ENCODE results near the gene CD58.

The CD58 gene

DNA sequence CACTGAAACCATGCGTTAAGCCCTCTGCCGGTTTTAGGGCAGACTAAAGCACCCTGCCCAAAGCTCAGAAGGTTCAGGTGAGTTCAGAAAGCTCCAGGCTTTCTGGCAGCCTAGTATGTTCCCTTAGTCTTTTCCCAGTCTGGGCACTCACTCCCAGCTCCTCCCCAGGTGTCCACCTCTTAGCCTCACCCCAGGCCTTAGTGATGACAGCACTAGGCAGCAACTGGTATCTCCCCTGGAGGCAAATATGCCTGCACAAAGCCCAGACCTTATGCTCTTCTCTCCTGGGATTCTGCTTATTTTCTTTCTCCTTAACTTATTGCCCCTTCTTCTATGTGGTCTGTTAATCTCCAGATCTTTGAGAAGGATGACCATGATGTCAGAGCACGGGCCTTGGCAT, 80.2 kb downstream of the CD58 start:
- DNase-seq = peak; percentile 56

DNA sequence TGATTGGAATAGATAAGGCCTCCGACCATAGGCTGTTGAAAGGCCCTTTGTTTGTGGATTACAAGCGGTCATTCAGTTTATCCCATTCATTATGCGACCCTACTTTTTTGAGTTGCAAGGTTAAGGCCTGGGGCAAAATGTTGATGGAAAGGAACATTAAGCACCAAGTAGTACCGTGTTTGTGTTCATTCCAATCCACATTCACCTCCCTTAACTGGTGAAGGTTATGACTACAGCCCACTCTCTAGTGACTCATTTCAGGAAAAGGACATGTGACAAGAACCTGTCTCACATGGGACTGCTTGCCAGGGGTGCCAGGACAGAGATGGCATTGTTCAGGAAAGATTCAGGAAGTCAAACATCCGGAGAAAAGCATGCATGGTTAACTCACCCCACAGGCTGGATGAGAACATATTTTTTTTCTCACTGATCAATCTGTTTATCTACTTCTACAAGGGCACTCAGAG, 81.6 kb downstream of the CD58 start:
- DNase-seq = peak; percentile 94

DNA sequence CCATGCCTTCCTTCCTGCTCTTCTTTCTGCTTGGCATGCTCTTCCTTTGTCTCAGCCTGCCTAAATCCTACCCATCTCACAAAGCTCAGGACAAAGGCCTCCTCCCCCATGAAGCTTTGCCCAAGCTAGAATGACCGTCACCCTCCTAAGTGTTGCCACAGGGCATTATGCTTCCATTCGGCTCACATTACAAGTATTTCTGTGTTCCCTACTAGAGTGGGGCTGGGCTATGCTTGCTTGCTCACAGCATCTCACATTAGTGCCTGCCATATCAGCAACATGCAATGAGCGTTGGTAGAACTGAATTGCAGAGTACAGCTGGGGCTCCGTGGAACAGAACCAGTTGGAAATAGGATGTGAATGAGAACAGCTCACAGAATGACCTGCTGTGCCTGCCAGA, 82.8 kb downstream of the CD58 start:
- DNase-seq = no peak

DNA sequence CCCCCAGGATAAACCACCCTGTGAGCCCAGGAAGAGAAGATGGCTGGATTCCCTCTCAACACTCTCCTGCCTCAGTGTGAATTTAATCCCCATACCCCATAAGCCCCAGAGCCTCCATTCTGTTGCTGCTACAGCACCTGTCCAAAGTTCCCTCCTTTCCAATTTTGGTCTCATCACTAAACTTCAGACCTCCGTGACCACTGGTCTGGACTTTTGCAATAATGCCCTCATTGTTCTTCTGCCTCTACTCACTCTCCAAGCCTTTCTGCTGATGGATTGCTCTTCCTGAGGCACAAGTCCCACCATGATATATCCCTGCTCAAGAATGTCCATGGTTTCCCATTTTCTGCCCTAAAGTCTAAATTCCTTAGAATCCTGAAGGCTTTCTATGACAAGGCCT, 83.2 kb downstream of the CD58 start:
- no peak for DNase-seq

DNA sequence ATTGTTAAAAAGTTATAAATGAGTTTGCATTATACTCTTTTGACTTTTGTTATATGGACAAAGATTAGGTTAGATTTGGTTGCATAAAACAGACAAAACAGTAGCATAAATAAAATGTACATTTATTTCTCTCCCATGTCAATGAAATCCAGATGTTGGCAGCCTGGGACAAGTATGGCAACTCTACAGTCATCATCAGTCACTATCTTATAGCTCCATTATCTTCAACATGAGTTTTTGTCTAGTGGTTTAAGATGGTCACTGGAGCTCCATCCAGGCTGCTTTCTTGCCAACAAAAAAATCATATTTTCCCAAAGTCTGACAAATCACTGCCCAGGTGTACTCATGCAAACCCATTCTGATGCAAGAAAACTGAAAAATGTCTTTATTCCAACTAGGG, 83.8 kb downstream of the CD58 start:
- DNase-seq = no peak

DNA sequence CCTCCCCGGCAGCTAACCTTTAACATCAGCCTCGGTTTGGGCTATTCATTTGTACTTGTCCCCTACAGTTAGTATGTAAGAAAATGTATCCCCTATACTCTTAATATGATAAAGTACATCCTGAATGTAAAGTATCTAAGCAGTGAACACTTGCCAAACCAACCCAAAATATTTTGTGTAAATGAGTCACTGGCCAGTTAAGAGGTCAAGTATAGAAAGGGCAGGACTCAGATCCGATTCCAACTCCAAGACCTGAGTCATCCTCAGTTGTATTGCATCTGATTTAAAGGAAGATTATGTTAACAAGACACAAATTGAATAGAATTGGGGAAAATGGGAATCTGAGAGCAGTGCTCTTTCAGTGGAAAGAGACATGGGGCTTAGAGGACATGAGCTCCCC, 84.4 kb downstream of the CD58 start:
- DNase-seq = no peak

DNA sequence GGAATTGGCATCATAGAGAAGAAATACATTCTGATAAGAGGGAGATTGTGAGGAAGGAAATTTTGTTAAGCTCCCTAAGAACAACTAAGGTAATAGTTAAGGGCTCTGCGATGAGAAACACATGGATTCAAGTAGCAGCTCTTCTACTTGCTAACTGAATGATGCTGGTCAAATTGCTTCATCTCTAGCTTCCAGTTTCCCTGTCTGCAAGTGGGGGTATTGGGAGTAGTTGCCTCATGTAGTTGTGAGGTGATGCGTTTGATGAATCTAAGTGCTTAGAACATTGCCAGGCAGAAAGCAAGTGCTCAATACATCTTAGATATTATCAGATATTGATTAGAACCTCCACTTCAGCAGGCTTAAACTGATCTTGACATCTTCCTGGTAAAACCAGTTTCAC, 84.8 kb downstream of the CD58 start:
- DNase-seq = no peak

DNA sequence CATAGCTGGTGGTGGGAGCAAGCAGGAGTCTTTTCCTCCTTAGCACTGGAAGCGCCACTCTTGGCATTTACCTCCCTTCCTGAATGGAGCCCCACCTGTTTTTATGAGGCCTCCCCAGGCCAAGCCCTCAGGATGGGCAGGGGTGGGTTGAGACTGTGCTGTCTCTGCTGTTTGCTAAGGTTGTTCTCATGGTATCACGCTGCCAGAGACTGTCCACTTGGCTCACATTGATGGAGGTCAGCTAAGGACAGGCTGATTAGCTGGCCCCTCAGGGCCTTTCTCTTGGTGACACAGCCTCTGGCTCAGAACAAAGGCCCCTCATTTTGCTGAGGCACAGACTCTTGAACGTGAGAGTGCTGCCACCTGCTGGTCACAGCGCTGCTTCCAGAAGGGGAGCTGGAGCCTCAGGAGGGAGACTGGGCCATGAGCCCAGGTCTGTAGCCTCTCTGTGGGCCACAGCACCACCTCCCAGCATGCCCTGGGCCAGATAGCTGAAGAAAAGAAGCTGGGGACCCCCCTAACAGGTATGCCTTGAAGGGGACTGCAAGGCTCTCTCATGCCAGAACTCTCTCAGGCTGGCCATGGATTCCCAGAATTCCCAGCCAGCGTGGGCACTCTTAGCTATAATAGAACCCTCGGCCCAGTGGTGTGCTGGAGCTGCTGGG, 85.6 kb downstream of the CD58 start:
- DNase-seq = peak; percentile 93

DNA sequence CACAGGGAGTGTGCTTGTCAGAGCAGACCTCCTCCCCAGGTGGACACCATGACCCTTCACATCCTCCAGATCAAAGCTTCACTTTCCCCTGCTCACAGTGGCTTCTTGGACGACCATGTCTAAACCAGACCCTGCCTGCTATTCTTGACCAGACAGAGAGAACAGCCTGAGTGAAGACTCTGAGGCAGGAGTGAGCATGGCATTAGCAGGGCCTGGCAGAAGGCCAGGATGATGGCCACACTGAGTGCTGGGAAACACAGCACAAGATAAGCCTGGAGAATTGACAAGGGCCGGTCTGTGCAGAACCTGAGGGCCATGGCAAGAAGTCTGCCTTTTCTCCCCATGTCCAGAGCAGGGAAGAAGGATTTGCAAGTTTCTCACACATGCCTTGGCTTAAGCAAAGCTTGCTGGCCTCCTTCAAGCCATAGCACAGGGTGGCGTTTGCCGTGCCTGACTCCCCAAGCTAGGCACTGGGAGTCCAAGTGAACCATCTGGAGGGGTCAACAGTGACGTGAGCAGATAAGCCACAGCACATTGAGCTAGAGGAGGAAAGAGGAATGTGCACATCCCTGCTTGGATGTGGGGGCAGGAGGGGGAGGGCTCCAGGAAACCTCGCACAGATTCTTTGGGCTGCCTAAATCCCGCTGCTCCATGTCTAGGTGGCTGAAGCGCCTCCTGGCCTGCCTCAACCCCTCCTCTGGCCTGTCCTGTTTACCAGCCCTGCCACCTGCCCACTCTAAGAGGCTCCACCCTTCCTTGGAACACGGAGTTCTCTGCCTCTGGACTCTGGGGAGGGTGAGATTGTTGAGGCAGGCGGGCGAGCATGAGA, 87.1 kb downstream of the CD58 start:
- DNase-seq = no peak

DNA sequence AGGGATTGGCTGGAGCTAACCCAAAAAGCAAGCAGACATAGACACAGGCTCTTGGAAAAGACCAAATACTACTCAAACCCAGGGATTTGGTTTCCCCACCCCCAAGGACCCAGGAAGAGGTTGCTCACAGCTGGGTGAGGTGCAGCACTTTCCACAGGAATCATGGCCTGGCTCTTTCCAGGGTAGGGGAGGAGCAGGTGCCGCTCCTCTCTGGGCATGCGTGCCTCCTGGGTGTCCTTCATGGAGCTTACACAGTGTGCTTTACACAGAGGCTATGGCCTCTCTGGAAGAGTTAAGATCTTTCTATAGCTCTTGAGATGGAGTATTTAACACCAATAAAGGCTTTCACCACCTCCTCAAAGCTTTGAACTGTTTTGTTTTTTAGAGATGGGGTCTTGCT, 88.3 kb downstream of the CD58 start:
- no peak for DNase-seq

DNA sequence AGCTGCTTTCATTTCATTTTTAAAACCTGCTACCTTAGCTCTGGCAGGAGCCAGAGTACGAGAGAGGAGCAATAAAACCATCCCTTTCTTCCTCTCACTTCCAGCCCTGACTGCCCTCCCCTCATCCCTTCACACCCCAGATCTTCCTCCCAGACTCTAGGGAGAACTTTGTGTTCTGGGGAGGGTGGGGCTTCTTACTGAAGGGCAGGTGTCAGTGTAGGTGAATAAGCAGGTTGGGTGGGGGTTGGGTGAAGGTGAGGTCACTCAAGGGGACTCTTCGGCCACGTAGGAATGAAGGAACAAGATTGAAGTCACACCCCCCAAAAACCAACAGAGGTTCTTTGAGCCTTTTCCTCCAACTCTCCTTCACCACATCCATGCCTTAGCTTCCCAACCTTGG, 88.9 kb downstream of the CD58 start:
- DNase-seq = no peak

DNA sequence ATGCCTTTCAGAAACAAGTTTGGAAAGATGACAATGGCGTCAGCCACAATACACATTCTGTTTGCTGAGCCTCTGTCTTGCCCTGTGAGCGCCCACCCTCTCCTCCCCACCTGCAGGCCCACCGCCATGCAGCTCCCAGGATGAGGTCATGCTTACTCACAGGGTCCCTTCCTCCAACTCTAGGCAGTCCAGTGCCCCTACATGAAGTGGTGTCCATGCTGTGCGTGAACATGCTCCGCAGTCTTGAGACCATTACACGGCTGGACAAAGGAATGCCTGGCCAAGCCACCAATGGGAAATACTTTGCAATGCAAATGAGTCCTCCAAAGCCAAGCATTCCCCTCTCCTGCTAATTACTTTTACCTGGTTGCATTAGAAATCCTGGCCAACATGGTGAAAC, 92.2 kb downstream of the CD58 start:
- no peak for DNase-seq

DNA sequence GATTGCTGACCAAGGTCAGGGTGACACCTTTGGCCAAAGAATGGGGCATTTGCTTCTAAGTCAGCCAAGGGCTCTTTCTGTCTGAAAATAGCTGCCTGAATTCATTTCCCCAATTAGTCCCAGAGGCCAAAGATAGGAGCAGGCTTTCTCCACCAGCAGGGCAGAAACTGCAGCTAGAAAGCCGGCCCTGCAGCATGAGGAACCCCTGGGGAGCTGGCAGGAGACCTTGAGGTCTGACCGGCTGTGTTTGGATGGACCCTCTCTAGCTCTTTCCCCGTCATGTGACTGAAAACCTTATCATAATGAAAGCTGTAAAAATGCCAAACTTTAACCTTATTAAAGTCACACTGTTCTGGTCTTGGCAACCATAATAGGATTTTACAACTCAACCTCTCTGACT, 93.4 kb downstream of the CD58 start:
- no peak for DNase-seq

DNA sequence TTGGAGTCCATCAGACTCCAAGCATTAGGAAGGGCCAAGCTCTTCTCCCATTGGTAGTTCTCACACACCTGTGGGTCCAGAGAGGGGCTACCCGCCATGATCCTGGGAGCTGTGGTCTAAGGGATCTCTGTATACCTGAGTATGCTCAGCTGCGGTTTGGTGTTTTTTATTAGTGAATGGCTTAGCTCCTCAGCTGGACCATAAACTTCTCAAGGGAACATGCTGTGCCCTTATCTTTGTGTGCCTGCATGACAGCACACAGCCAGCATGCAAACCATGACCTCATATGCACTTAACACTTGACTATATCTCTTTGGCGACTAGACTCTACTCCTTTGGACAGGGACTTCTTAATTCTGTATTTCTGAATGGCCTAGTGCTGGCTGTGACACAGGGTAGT, 94.5 kb downstream of the CD58 start:
- DNase-seq = no peak

DNA sequence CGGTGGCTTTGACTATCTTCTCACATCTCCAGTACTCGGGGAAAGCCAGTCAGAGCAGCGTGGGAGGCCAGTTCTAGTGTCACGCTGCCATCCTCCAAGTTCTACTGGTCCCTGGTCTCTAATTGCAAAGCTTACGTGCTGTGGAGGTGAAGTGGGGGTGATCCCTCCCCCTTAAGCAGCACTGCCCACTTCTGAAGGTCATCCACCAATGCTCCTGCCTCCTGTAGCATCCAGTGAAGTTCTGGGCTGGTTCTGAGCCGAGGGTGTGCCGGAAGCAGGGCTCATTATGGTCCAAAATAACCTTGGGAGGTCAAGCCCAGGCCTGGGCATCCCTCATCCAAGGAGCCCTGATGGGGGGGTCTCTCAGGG, 95.0 kb downstream of the CD58 start:
- DNase-seq = no peak

DNA sequence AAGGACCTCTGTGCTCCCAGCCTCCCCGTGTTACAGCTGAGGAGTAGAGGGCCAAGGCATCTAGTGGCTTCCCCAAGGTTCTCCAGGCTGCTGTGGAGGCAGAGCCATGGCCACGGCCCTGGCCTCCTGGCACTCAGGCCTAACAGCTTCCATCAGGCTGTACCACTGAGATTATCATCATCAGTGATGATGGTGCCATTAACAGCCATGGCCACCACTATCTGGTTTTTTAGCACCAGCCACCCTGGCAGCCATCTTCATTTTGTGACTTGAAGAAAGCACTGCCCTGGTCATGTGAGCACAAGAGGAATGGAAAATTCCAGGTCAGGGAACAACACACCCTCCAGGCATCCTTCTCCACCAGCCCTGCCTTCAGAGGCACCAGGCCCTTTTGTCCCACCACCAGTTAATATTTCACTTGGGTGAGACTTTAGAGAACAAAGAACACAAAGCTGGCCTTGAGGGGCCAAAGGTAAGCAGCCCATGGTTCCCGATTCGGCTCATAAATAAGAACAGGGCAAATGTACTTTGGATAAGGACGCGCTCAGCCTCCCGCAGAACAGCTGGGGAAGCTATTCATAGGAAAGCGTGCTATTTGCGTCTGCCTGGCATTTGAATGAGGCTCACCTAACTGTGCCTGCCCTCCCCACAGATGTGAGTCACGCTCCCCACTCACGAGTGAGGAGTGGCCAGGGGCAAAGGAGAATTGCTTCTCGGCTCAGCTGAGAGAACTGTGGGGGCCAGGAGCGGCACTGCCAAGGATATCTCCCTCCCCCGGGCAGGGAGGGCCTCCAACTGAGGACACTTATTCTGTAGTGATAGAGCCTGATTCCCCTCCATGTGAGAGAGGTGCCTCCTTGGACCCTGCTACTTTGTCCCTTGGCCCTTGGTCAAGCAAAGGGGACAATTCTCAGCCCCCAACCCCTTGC, 95.6 kb downstream of the CD58 start:
- no peak for DNase-seq

DNA sequence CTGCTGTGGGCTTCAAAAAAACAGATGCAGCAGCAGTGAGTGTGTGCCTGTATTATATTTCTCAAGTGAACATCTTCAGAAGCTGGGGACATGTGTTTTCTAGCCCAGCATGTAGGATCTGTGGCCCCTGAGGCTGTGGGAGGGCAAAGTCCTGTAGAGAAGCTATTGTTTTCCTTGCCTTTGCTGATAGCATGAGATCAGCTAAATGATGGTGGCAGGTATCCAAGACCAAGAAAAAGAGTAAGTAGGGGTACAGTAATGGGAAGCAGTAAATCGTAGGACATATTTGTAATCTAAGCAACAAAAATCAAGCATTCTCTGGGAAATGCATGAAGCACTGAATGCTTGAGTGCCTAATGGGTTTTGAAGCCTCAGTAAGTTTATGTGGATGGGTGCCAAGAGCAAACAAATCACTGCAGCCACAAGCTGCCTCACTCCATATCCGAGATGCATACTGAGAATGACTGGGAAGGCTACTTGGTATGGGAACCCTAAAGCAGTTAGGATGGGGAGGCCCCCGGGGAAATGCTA, 98.3 kb downstream of the CD58 start:
- DNase-seq = no peak

DNA sequence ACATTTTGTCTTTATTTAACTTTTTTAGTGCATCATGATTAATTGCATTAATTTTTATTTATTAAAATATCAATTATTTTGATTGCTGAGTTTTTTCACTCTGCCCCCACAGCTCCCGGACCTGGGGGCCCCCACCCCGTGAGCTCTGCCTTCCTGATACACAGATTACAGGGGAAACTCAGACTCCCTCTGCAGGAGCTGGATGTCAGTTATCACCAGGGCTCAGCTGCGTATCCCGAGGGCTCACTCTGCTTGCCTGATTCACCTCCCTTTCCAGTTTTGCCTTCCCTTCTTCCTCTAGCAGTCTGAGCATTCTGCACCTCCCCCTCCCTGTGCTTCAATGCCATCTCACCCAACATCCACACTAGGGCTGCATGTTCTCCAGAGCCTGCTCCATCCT, 99.6 kb downstream of the CD58 start:
- no peak for DNase-seq

DNA sequence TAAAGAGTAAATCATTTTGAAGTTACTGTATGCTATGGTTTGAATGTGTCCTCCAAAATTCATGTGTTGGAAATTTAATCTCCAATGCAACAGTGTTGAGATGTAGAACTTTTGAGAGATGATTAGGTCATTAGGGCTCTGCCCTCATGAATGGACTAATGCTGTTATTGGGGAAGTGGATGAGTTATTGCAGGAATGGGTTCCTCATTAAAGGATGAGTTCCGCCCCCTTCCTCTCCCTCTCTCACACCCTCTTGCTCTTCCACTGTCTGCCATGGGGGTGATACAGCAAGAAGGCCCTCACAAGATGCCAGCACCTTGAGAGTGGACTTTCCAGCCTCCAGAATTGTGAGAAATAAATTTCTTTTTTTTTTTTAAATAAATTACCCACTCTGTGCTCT, 100.2 kb downstream of the CD58 start:
- DNase-seq = no peak

DNA sequence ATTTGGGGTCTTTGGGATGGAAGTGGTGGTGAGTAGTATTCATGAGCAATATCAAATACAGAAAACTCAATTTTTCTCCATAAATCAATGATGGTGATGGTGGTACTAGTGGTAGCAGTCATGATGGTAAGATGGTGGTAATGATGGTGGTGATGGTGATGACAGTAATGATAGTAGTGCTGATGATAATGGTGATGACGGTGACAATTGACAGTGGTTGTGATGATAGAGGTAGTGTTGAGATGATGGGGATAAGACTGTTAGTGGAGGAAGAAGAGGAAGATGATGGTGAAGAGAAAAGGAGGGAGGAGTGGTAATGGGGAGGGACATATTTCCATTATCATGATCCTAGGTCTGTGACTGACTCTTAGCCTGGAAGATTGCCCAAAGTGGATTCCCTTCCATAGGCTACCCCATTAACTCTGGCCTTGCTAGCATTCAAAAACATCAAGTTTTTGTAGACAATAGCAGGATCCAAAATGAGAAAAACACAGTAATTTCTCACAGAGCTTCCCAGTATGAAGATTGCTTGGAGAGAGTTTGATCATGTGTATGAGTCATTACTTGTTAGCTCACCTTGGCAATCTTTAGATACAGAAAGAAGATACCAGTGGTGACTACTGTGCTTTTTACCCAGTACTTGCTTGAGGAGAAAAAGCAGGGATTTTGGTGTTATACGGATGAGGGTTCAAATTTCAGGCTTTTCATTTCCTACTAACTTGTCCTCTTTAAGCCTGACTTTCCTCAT, 103.8 kb downstream of the CD58 start:
- DNase-seq = peak; percentile 14

DNA sequence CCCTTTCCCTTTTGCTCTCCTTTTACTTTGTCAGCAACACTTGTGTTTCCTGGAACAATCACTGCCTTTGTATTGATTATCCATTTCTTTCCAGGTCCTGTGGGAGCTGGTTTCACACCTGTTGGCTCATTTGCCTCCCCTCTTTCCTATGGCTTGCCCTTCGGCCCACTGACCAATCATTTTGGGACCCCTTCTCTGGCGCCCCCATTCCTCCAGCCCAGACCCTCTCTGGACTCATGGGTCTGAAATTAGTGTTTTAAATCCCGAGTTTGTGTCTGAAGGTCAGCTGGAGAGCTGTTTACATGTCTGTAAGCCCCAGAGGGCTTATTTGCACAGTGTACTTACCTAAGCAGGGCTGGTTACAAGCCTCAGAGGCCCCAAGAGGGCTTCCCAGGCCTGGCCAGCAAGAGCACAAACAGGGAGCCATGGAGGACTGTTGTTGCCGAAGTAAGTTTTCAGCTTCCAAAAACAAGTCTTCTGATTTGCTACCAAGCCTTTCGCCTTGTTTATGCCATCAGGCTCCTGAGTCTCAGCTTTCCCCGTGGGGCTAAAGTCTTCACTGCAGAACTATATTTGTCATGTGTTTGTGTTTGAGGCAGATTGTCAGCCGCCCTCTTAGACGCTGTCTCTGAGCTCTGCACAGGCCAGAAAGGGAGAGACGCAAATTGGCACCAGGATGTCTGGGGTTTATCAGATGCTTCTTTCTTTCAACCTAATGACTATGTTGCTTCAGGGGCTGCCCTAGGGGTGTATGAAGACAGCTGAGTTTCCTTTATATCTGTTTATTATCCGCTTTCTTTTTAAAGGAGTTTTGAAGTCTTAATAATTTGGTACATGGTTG, 104.8 kb downstream of the CD58 start:
- peak; percentile 84 for DNase-seq

DNA sequence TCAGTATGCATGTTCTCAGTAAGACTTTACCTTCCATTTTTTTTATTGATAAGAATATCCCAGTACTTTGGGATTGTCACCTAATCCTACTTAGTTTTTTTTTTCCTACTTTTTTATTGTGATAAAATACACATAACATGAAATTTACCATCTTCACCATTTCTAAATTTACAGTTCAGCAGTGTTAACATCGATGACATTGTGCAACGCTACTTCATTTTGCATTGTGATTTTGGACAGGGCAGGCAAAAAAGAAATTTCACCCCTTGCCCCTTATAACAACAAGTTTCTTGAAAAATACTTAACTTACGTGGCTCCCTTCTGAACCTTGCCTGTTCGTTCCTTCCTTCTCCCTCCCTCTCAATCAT, 105.4 kb downstream of the CD58 start:
- DNase-seq = no peak

All from islet precursor cell (in vitro differentiated cells).